ENCODE data around the gene BMP8A.

GRCh38 chr1:39499668-39500067 lies 8.2 kb downstream of the BMP8A start:
- TF ChIP-seq CTCF (IDR thresholded peaks at IDR 0.05 in 8 of 11, conservative IDR thresholded peaks at IDR 0.05 in 3 of 11), result no peak
- no peak for TF ChIP-seq POLR2A (IDR thresholded peaks at IDR 0.05)
